ENCODE results near the gene FHAD1. TPM values are rescaled to one million over a fixed set of nuclear protein-coding genes. Genes with fewer than 3 reads are reported as not detected.

Gene FHAD1
- total and polyA plus RNA-seq, 2 donors (not counting 3 experiments of a cell fraction or from before 2014, with no cell fraction given), result 0.04 to 0.69 TPM

DNA sequence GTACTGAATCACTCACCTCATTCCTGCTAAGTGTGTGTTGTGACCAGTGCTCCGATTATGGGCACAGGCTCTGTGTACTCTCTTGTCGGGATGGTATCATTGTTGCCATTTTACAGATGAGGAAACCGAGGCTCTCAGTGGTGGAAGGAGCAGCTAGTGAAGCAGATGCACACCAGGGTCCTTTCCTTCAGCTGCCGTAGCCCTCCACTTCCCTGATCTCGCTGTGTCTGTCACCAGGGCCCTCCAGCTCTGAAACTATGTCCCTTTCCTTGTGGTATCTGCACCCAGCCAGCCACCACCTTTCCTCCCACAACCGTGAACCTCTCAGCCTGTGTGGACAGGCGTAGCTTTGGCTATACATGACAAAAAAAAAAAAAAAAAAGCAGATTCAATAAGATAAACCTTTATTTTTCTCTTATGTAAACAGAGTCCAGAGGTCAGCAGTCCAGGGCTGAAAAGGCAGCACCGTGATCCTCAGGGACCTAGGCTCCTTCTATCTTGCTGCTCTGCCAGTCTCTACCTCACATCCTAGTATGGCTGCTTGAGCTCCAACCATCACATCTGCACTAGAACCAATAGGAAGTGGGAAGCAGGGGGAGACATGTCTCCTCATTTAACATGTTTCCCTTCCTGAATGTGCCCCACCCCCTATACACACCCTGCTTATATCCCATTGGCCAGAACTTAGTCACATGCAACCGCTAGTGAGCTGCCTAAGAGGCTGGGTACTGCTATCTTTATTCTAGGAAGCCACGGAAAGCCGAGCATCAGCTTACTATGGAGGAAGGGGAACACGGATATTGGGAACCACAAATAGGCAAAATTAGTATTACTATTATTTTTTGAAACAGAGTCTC, 49.2 kb upstream of the FHAD1 start:
- no peak overlapping the region for H3K27ac ChIP-seq (ENCODE audit: insufficient read depth, low read depth, low read length)
- no TSS peak for BruUV-seq (replicated peaks)
- dilution Hi-C loops (cut with MboI; ENCODE audit: extremely low pct_ligation_motif_present, low sequenced_read_pairs), result no loop called here
- no peak overlapping the region for H2AFZ ChIP-seq (ENCODE audit: low read depth, low read length)
- no peaks in the 10 kb centered on the region for H3K9me3 ChIP-seq (replicated peaks; ENCODE audit: control insufficient read depth, insufficient read depth, low read length)
- H3K9me1 ChIP-seq (replicated peaks; ENCODE audit: control insufficient read depth, extremely low read depth, insufficient read depth, low read length), result no peaks in the 10 kb centered on the region
- peaks cover 14% of the 10 kb centered on the region for H3K4me1 ChIP-seq (ENCODE audit: control insufficient read depth, extremely low read depth, insufficient read depth, low read length)
- FAIRE-seq (no peak), DNase-seq (ENCODE audit: low read depth, low spot score) (no peak)
- H3K4me3 ChIP-seq (replicated peaks in 1 of 3; ENCODE audit: insufficient read depth in 1 of 3, low read depth in 1 of 3, low read length in 3 of 3), result no peak overlapping the region
- POLR2A ChIA-PET, result no interaction called here
- intact Hi-C loops (cut with micrococcal nuclease), result no loop called here
- H4K20me1 ChIP-seq (replicated peaks; ENCODE audit: control insufficient read depth, extremely low read depth, insufficient read depth, low read length), result no peaks in the 10 kb centered on the region
- no peak overlapping the region for H3K9ac ChIP-seq (replicated peaks; ENCODE audit: extremely low read depth, insufficient read depth, low read length)
- no peak for TF ChIP-seq POLR2A (IDR thresholded peaks at IDR 0.05; ENCODE audit: low read depth, low read length)
- TF ChIP-seq POLR2AphosphoS5 (IDR thresholded peaks at IDR 0.05; ENCODE audit: insufficient read depth, low read depth, low read length), result no peak
- TF ChIP-seq, protein P1, sequence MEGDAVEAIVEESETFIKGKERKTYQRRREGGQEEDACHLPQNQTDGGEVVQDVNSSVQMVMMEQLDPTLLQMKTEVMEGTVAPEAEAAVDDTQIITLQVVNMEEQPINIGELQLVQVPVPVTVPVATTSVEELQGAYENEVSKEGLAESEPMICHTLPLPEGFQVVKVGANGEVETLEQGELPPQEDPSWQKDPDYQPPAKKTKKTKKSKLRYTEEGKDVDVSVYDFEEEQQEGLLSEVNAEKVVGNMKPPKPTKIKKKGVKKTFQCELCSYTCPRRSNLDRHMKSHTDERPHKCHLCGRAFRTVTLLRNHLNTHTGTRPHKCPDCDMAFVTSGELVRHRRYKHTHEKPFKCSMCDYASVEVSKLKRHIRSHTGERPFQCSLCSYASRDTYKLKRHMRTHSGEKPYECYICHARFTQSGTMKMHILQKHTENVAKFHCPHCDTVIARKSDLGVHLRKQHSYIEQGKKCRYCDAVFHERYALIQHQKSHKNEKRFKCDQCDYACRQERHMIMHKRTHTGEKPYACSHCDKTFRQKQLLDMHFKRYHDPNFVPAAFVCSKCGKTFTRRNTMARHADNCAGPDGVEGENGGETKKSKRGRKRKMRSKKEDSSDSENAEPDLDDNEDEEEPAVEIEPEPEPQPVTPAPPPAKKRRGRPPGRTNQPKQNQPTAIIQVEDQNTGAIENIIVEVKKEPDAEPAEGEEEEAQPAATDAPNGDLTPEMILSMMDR (IDR thresholded peaks at IDR 0.05; ENCODE audit: extremely low read depth in 1 of 2, insufficient read depth in 1 of 2, low read depth in 1 of 2, low read length in 2 of 2), result no peak
- no peaks in the 10 kb centered on the region for H3K27me3 ChIP-seq (ENCODE audit: control insufficient read depth in 2 of 2, insufficient read depth in 2 of 2, low read length in 2 of 2)
- no peaks in the 10 kb centered on the region for H3K36me3 ChIP-seq (ENCODE audit: control insufficient read depth in 2 of 2, extremely low read depth in 1 of 2, insufficient read depth in 2 of 2, low read length in 2 of 2)
- H3K79me2 ChIP-seq (ENCODE audit: control insufficient read depth, insufficient read depth, low read length), result no peaks in the 10 kb centered on the region
- CTCF ChIA-PET, result interaction anchor here (1.3 kb wide), 1 partner anchor 9 kb away, joined by 3 read pairs; no protein-coding TSS in a partner anchor
- no peak overlapping the region for H3K4me2 ChIP-seq (ENCODE audit: insufficient read depth, low read length)

DNA sequence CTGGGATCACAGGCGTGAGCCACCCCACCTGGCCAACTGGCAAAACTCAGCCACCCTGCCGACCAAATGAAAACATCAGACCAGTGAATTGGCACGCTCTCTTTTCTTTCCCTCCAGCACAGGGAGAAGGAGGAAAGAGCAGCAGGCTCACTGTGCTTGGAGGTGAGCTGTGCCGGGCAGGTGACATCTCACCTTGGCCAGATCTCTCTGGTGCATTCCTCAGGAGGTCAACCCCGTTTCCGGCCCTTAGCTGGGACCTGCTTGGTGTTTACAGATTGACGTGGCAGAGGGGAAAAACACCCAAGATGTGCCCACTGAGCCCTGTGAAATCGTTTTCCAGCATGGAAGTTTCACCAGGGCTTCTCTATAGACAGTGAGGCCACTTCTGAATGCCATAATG, 48.3 kb upstream of the FHAD1 start:
- H3K27ac ChIP-seq (ENCODE audit: insufficient read depth, low read depth, low read length), result no peak overlapping the region
- no peaks in the 10 kb centered on the region for H3K27me3 ChIP-seq (ENCODE audit: control insufficient read depth in 2 of 2, insufficient read depth in 2 of 2, low read length in 2 of 2)
- no peak for DNase-seq (ENCODE audit: low read depth, low spot score)
- no peaks in the 10 kb centered on the region for H3K9me3 ChIP-seq (replicated peaks; ENCODE audit: control insufficient read depth, insufficient read depth, low read length)
- BruUV-seq (replicated peaks), result no TSS peak
- no peaks in the 10 kb centered on the region for H3K9me1 ChIP-seq (replicated peaks; ENCODE audit: control insufficient read depth, extremely low read depth, insufficient read depth, low read length)
- CTCF ChIA-PET, result interaction anchor here (1.3 to 2.2 kb wide), 2 partner anchors 10 to 46 kb away, joined by 3 to 9 read pairs; no protein-coding TSS in a partner anchor
- no peak overlapping the region for H2AFZ ChIP-seq (ENCODE audit: low read depth, low read length)
- no peaks in the 10 kb centered on the region for H4K20me1 ChIP-seq (replicated peaks; ENCODE audit: control insufficient read depth, extremely low read depth, insufficient read depth, low read length)
- no peaks in the 10 kb centered on the region for H3K79me2 ChIP-seq (ENCODE audit: control insufficient read depth, insufficient read depth, low read length)
- TF ChIP-seq, protein P2, sequence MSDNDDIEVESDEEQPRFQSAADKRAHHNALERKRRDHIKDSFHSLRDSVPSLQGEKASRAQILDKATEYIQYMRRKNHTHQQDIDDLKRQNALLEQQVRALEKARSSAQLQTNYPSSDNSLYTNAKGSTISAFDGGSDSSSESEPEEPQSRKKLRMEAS (IDR thresholded peaks at IDR 0.05; ENCODE audit: insufficient read depth, insufficient read length), result no peak
- TF ChIP-seq FOS (IDR thresholded peaks at IDR 0.05; ENCODE audit: borderline replicate concordance, insufficient read depth, low read length) (no peak), POLR2A (IDR thresholded peaks at IDR 0.05; ENCODE audit: low read depth, low read length) (no peak), EZH2 (IDR thresholded peaks at IDR 0.05; ENCODE audit: borderline replicate concordance, low read depth, low read length, severe bottlenecking) (no peak), JUN (IDR thresholded peaks at IDR 0.05; ENCODE audit: borderline replicate concordance, insufficient read depth, insufficient read length, low read depth) (no peak), POLR2AphosphoS5 (IDR thresholded peaks at IDR 0.05; ENCODE audit: insufficient read depth, low read depth, low read length) (no peak), MYC (IDR thresholded peaks at IDR 0.05; ENCODE audit: low read depth, low read length) (no peak), GATA2 (IDR thresholded peaks at IDR 0.05; ENCODE audit: insufficient read depth, insufficient read length, low read depth, low read length) (no peak)
- TF ChIP-seq, protein P1 (IDR thresholded peaks at IDR 0.05; ENCODE audit: extremely low read depth in 1 of 2, insufficient read depth in 1 of 2, low read depth in 1 of 2, low read length in 2 of 2), result no peak
- H3K36me3 ChIP-seq (ENCODE audit: control insufficient read depth in 2 of 2, extremely low read depth in 1 of 2, insufficient read depth in 2 of 2, low read length in 2 of 2), result no peaks in the 10 kb centered on the region
- H3K4me3 ChIP-seq (replicated peaks in 1 of 3; ENCODE audit: insufficient read depth in 1 of 3, low read depth in 1 of 3, low read length in 3 of 3), result no peak overlapping the region
- dilution Hi-C loops (cut with MboI; ENCODE audit: extremely low pct_ligation_motif_present, low sequenced_read_pairs), result no loop called here
- no peak for FAIRE-seq
- H3K4me1 ChIP-seq (ENCODE audit: control insufficient read depth, extremely low read depth, insufficient read depth, low read length), result peaks cover 14% of the 10 kb centered on the region
- H3K9ac ChIP-seq (replicated peaks; ENCODE audit: extremely low read depth, insufficient read depth, low read length), result no peak overlapping the region
- no peak overlapping the region for H3K4me2 ChIP-seq (ENCODE audit: insufficient read depth, low read length)
- intact Hi-C loops (cut with micrococcal nuclease), result no loop called here
- POLR2A ChIA-PET, result no interaction called here

Measured in endothelial cell of umbilical vein (primary cell).